Measurements from ENCODE around the gene SCAPER.
"Not testable (repeated sequence)": the region's sequence is repeated elsewhere in the genome, so short reads cannot be mapped to it uniquely, and the experiment has no call there.

Gene SCAPER

DNA sequence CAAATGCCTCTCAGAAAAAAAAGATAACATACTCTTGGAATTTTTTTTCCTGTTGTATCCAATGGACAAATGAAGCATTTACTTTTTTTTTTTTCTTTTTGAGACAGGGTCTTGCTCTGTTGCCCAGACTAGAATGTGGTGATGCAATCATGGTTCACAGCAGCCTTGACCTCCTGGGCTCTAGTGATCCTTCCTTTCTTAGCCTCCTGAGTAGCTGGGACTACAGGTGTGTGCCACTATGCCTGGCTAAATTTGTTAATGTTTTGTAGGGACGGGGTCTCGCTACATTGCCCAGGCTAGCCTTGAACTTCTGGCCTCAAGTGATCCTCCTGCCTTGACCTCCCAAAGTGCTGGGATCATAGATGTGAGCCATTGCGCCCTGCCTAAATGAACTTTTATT is 401.3 kb downstream of the SCAPER start:
- H3K27ac ChIP-seq (ENCODE audit: low read length), result no peak overlapping the region
- H3K27me3 ChIP-seq (ENCODE audit: control insufficient read depth, insufficient read depth, low read length), result no peaks in the 10 kb centered on the region
- WGBS (ENCODE audit: insufficient coverage, insufficient read length), result no CpG with 5 or more reads among the region's 3 CpGs

GRCh38 chr15:76503121-76503520 is 402.0 kb downstream of the SCAPER start:
- Histone ChIP-seq H3K4me3 (ENCODE audit: low read length) (no peak overlapping the region), H3K27me3 (ENCODE audit: control insufficient read depth, insufficient read depth, low read length) (no peaks in the 10 kb centered on the region)

More for the DNA sequence above, 401.3 kb downstream of the SCAPER start:
- Histone ChIP-seq H3K4me1 (ENCODE audit: control insufficient read depth, insufficient read depth, low read length) (no peaks in the 10 kb centered on the region), H3K4me3 (ENCODE audit: low read length) (no peak overlapping the region), H3K9me3 (ENCODE audit: control insufficient read depth, insufficient read depth, low read length) (no peaks in the 10 kb centered on the region), H3K36me3 (ENCODE audit: control insufficient read depth, insufficient read depth, low read length) (no peaks in the 10 kb centered on the region)
- DNase-seq (ENCODE audit: low read depth, low spot score), result no peak

GRCh38 chr15:76502678-76503077 is 402.5 kb downstream of the SCAPER start:
- Histone ChIP-seq H3K9me3 (ENCODE audit: control insufficient read depth, insufficient read depth, low read length) (no peaks in the 10 kb centered on the region), H3K4me1 (ENCODE audit: control insufficient read depth, insufficient read depth, low read length) (no peaks in the 10 kb centered on the region), H3K27me3 (ENCODE audit: control insufficient read depth, insufficient read depth, low read length) (no peaks in the 10 kb centered on the region), H3K4me3 (ENCODE audit: low read length) (no peak overlapping the region), H3K27ac (ENCODE audit: low read length) (no peak overlapping the region), H3K36me3 (ENCODE audit: control insufficient read depth, insufficient read depth, low read length) (no peaks in the 10 kb centered on the region)
- no peak for DNase-seq (ENCODE audit: low read depth, low spot score)
- WGBS (ENCODE audit: insufficient coverage, insufficient read length), result no CpG with 5 or more reads among the region's 3 CpGs

More at GRCh38 chr15:76503121-76503520, 402.0 kb downstream of the SCAPER start:
- Histone ChIP-seq H3K27ac (ENCODE audit: low read length) (no peak overlapping the region), H3K36me3 (ENCODE audit: control insufficient read depth, insufficient read depth, low read length) (no peaks in the 10 kb centered on the region), H3K9me3 (ENCODE audit: control insufficient read depth, insufficient read depth, low read length) (no peaks in the 10 kb centered on the region), H3K4me1 (ENCODE audit: control insufficient read depth, insufficient read depth, low read length) (no peaks in the 10 kb centered on the region)
- no peak for DNase-seq (ENCODE audit: low read depth, low spot score)

- H3K27ac ChIP-seq (ENCODE audit: low read length); H3K4me3 ChIP-seq (ENCODE audit: low read length); H3K36me3 ChIP-seq (ENCODE audit: control insufficient read depth, insufficient read depth, low read length); H3K27me3 ChIP-seq (ENCODE audit: control insufficient read depth, insufficient read depth, low read length); DNase-seq (ENCODE audit: low read depth, low spot score); H3K9me3 ChIP-seq (ENCODE audit: control insufficient read depth, insufficient read depth, low read length); H3K4me1 ChIP-seq (ENCODE audit: control insufficient read depth, insufficient read depth, low read length): not testable (repeated sequence)
- WGBS (ENCODE audit: insufficient coverage, insufficient read length), result no CpG with 5 or more reads among the region's 6 CpGs
These were observed 403.0 kb downstream of the SCAPER start for GRCh38 chr15:76502185-76502584.

DNA sequence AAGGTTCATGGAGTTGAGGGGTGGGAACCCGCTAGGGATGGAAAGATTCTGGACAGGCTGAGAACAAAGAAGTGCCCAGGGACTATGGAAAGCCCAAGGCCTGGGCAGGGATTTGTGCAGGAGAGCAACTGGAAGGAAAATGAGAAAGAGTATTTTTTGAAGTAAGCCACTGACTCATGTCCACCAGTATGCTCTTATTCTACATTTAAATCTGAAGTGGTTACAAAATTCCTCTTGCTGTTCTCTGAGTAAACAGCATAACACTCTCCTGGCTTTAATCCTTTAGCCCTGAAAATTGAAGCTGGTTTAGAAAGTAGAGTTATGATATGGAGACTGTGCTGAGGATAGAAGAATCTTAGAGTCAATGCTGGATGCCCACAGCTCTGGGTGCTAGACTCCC is 403.4 kb downstream of the SCAPER start:
- no CpG with 5 or more reads among the region's 1 CpG for WGBS (ENCODE audit: insufficient coverage, insufficient read length)
- no peak for DNase-seq (ENCODE audit: low read depth, low spot score)
- H3K9me3 ChIP-seq (ENCODE audit: control insufficient read depth, insufficient read depth, low read length), result no peaks in the 10 kb centered on the region
- no peaks in the 10 kb centered on the region for H3K4me1 ChIP-seq (ENCODE audit: control insufficient read depth, insufficient read depth, low read length)
- no peak overlapping the region for H3K27ac ChIP-seq (ENCODE audit: low read length)
- H3K36me3 ChIP-seq (ENCODE audit: control insufficient read depth, insufficient read depth, low read length), result no peaks in the 10 kb centered on the region
- no peak overlapping the region for H3K4me3 ChIP-seq (ENCODE audit: low read length)
- no peaks in the 10 kb centered on the region for H3K27me3 ChIP-seq (ENCODE audit: control insufficient read depth, insufficient read depth, low read length)

- no peaks in the 10 kb centered on the region for H3K9me3 ChIP-seq (ENCODE audit: control insufficient read depth, insufficient read depth, low read length)
- no peaks in the 10 kb centered on the region for H3K36me3 ChIP-seq (ENCODE audit: control insufficient read depth, insufficient read depth, low read length)
- no peak overlapping the region for H3K27ac ChIP-seq (ENCODE audit: low read length)
- H3K27me3 ChIP-seq (ENCODE audit: control insufficient read depth, insufficient read depth, low read length), result no peaks in the 10 kb centered on the region
- H3K4me3 ChIP-seq (ENCODE audit: low read length), result no peak overlapping the region
- H3K4me1 ChIP-seq (ENCODE audit: control insufficient read depth, insufficient read depth, low read length), result no peaks in the 10 kb centered on the region
- WGBS (ENCODE audit: insufficient coverage, insufficient read length), result no CpG with 5 or more reads among the region's 2 CpGs
- DNase-seq (ENCODE audit: low read depth, low spot score), result no peak
These were observed 404.1 kb downstream of the SCAPER start for GRCh38 chr15:76501011-76501410.

- DNase-seq (ENCODE audit: low read depth, low spot score), result no peak
- no peak overlapping the region for H3K27ac ChIP-seq (ENCODE audit: low read length)
- H3K27me3 ChIP-seq (ENCODE audit: control insufficient read depth, insufficient read depth, low read length), result no peaks in the 10 kb centered on the region
These were observed 409.7 kb downstream of the SCAPER start for GRCh38 chr15:76495487-76495886.

DNA sequence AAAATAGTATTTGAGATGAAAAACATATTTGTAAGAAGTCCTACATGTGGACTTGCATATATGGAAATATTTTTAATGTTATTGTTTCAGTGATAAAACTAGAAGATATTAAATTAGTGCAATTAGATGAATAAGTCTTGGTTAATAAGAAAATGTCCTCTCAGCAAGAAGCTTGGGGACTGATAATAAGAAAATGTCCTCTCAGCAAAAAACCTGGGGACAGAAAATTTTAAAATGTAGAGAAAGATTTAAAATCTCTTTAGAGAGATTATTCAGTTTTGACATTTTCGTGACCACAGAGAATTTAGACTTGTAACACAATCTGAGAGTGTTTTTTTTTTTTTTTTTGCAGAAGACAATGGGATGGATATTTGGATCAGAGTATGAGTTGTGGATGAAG is 412.6 kb downstream of the SCAPER start:
- no peak overlapping the region for H3K4me3 ChIP-seq (ENCODE audit: low read length)
- no CpG with 5 or more reads among the region's 1 CpG for WGBS (ENCODE audit: insufficient coverage, insufficient read length)
- no peaks in the 10 kb centered on the region for H3K36me3 ChIP-seq (ENCODE audit: control insufficient read depth, insufficient read depth, low read length)

More at GRCh38 chr15:76495487-76495886, 409.7 kb downstream of the SCAPER start:
- whole genome bisulfite sequencing (ENCODE audit: insufficient coverage, insufficient read length), result no CpG with 5 or more reads among the region's 4 CpGs
- no peaks in the 10 kb centered on the region for H3K36me3 ChIP-seq (ENCODE audit: control insufficient read depth, insufficient read depth, low read length)
- H3K4me3 ChIP-seq (ENCODE audit: low read length), result no peak overlapping the region
- H3K4me1 ChIP-seq (ENCODE audit: control insufficient read depth, insufficient read depth, low read length), result no peaks in the 10 kb centered on the region
- H3K9me3 ChIP-seq (ENCODE audit: control insufficient read depth, insufficient read depth, low read length), result no peaks in the 10 kb centered on the region

GRCh38 chr15:76483752-76484151 is 421.4 kb downstream of the SCAPER start:
- Histone ChIP-seq H3K27me3 (ENCODE audit: control insufficient read depth, insufficient read depth, low read length) (no peaks in the 10 kb centered on the region), H3K27ac (ENCODE audit: low read length) (no peak overlapping the region), H3K9me3 (ENCODE audit: control insufficient read depth, insufficient read depth, low read length) (no peaks in the 10 kb centered on the region), H3K4me3 (ENCODE audit: low read length) (no peak overlapping the region), H3K4me1 (ENCODE audit: control insufficient read depth, insufficient read depth, low read length) (no peaks in the 10 kb centered on the region), H3K36me3 (ENCODE audit: control insufficient read depth, insufficient read depth, low read length) (no peaks in the 10 kb centered on the region)
- DNase-seq (ENCODE audit: low read depth, low spot score), result no peak
- no CpG with 5 or more reads among the region's 2 CpGs for WGBS (ENCODE audit: insufficient coverage, insufficient read length)

More for the DNA sequence above, 412.6 kb downstream of the SCAPER start:
- no peaks in the 10 kb centered on the region for H3K9me3 ChIP-seq (ENCODE audit: control insufficient read depth, insufficient read depth, low read length)
- no peak overlapping the region for H3K27ac ChIP-seq (ENCODE audit: low read length)
- no peak for DNase-seq (ENCODE audit: low read depth, low spot score)
- H3K27me3 ChIP-seq (ENCODE audit: control insufficient read depth, insufficient read depth, low read length), result no peaks in the 10 kb centered on the region
- no peaks in the 10 kb centered on the region for H3K4me1 ChIP-seq (ENCODE audit: control insufficient read depth, insufficient read depth, low read length)

GRCh38 chr15:76483018-76483417 is 422.1 kb downstream of the SCAPER start:
- no CpG with 5 or more reads among the region's 1 CpG for WGBS (ENCODE audit: insufficient coverage, insufficient read length)
- H3K27ac ChIP-seq (ENCODE audit: low read length), result no peak overlapping the region
- H3K27me3 ChIP-seq (ENCODE audit: control insufficient read depth, insufficient read depth, low read length), result no peaks in the 10 kb centered on the region
- DNase-seq (ENCODE audit: low read depth, low spot score), result no peak
- no peaks in the 10 kb centered on the region for H3K4me1 ChIP-seq (ENCODE audit: control insufficient read depth, insufficient read depth, low read length)
- H3K9me3 ChIP-seq (ENCODE audit: control insufficient read depth, insufficient read depth, low read length), result no peaks in the 10 kb centered on the region
- H3K4me3 ChIP-seq (ENCODE audit: low read length), result no peak overlapping the region
- H3K36me3 ChIP-seq (ENCODE audit: control insufficient read depth, insufficient read depth, low read length), result no peaks in the 10 kb centered on the region

GRCh38 chr15:76480267-76480666 is 424.9 kb downstream of the SCAPER start:
- Histone ChIP-seq H3K27me3 (ENCODE audit: control insufficient read depth, insufficient read depth, low read length) (no peaks in the 10 kb centered on the region), H3K4me3 (ENCODE audit: low read length) (no peak overlapping the region), H3K4me1 (ENCODE audit: control insufficient read depth, insufficient read depth, low read length) (no peaks in the 10 kb centered on the region), H3K36me3 (ENCODE audit: control insufficient read depth, insufficient read depth, low read length) (no peaks in the 10 kb centered on the region), H3K27ac (ENCODE audit: low read length) (no peak overlapping the region), H3K9me3 (ENCODE audit: control insufficient read depth, insufficient read depth, low read length) (no peaks in the 10 kb centered on the region)
- no CpG with 5 or more reads among the region's 3 CpGs for WGBS (ENCODE audit: insufficient coverage, insufficient read length)
- DNase-seq (ENCODE audit: low read depth, low spot score), result no peak
